AG09309 (cell line): ENCODE data around the gene DLG2.
"Not testable (repeated sequence)": the region's sequence is repeated elsewhere in the genome, so short reads cannot be mapped to it uniquely, and the experiment has no call there.

ENCODE experiments used
- DNase-seq: peaks from one replicate; pipeline ENCODE4 v3.0.0-alpha.2; 2010; ENCODE audit warnings: low read depth
- H3K4me3 ChIP-seq: 2 replicates; pipeline ENCODE4 v1.5.1; 2011; ENCODE audit warnings: mild to moderate bottlenecking, low read depth, low read length, moderate library complexity; ENCODE audit not compliant: control insufficient read depth
- CTCF ChIP-seq: IDR thresholded peaks from 2 replicates; pipeline ENCODE4 v1.5.1; 2011; ENCODE audit warnings: mild to moderate bottlenecking, low read depth, low read length, inconsistent platforms; ENCODE audit not compliant: insufficient read depth, control insufficient read depth; ENCODE audit errors: missing control alignments

Gene DLG2

GRCh38 chr11:84310268-84310667 is 1316.9 kb downstream of the DLG2 start:
- H3K4me3 ChIP-seq: no peak overlapping the region
- no peak for DNase-seq
- no peak for TF ChIP-seq CTCF

GRCh38 chr11:84308491-84308890 is 1318.7 kb downstream of the DLG2 start:
- not testable (repeated sequence) for H3K4me3 ChIP-seq, DNase-seq

DNA sequence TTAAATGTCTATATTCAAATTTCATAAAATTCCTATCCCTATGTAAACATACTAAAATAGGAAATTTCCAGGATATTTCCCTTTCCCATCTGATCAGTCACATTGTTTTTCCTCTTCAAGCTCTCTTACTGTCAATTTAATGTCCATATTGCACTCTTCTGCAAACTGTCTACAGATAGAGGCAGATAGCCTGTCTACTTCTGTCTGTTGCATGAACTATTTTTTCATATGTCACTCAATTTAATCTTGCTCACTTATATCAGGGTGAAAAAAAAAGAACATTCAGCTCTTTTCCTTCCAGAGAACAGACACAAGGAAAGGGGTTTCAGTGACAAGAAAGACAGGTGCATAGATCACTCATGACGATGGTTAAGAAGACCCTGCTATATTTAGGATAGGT is 1327.1 kb downstream of the DLG2 start:
- H3K4me3 ChIP-seq: no peak overlapping the region
- TF ChIP-seq CTCF: no peak
- DNase-seq: no peak

DNA sequence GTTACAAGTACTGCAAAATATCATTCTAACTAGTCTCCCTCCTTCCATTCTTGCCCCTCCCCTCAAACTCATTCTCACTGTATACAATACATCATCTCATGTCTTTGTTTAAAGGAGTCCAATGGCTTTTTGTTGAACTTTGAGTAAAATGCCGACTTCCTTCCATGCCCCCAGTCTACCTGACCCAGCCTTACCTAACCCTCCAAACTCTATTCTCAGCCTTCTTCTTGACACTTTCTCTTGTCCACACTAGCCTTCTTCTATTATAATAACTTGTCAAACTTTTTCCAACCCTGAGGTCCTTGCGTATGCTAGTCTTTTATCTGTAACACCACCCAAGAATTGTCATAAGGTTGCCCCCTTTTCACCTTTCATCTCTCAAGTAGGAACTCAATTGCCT is 1329.6 kb downstream of the DLG2 start:
- TF ChIP-seq CTCF: no peak

DNA sequence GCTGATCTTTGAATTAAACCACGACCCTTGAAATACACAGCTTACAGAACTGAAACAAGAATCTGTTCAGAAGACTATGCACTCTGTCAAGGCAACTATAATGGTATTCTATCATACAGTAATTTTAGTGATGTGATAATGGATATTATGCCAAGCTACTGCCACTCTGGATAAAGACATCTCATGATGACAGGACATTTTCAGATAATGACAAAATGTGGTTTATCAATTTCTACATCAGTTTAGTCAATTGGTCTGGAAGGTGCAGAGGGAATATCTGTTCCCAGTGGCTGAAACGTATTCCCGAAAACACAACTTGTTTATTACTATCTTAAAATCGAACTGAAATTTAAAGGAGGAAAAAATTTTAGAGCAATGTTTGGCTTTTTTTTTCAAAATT is 1331.3 kb downstream of the DLG2 start:
- no peak for TF ChIP-seq CTCF
- no peak overlapping the region for H3K4me3 ChIP-seq
- no peak for DNase-seq

More for the DNA sequence above, 1329.6 kb downstream of the DLG2 start:
- no peak overlapping the region for H3K4me3 ChIP-seq
- DNase-seq: no peak

GRCh38 chr11:84292955-84293354 is 1334.2 kb downstream of the DLG2 start:
- no peak for DNase-seq
- no peak overlapping the region for H3K4me3 ChIP-seq
- TF ChIP-seq CTCF: no peak

DNA sequence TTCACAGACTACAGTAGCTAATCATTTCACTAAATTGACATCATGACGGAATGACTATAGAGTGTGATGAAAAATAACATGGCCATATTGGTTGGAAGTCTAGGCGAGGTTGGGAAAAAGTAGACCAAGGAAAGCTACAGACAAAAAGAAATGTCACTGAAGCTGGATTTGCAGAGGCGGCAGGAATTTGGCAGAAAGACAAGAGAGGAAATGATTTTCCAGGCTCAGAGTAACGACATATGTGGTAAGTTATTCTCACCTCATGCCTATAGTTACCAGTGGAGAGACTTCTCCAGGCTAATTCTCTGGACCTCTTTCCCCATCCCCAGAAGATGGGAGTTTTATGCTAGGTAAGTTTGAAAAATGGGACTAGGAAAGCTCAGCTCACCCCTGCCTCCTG is 1335.1 kb downstream of the DLG2 start:
- no peak for TF ChIP-seq CTCF
- DNase-seq: no peak
- no peak overlapping the region for H3K4me3 ChIP-seq
